ENCODE results near the gene MARCKS.

Gene MARCKS

GRCh38 chr6:113871975-113872374 lies 14.8 kb downstream of the MARCKS start:
- TF ChIP-seq CTCF (conservative IDR thresholded peaks at IDR 0.05; ENCODE audit: low read depth, low read length): no peak
- H3K4me3 ChIP-seq (ENCODE audit: low read depth, low read length): no peak overlapping the region
- no peak for DNase-seq (ENCODE audit: low read depth)

GRCh38 chr6:113873043-113873667 lies 16.0 kb downstream of the MARCKS start:
- H3K4me3 ChIP-seq (ENCODE audit: low read depth, low read length): no peak overlapping the region
- no peak for TF ChIP-seq CTCF (conservative IDR thresholded peaks at IDR 0.05; ENCODE audit: low read depth, low read length)
- no peak for DNase-seq (ENCODE audit: low read depth)

GRCh38 chr6:113875470-113875869 lies 18.3 kb downstream of the MARCKS start:
- H3K4me3 ChIP-seq (ENCODE audit: low read depth, low read length): no peak overlapping the region
- no peak for TF ChIP-seq CTCF (conservative IDR thresholded peaks at IDR 0.05; ENCODE audit: low read depth, low read length)
- peak; percentile 78 for DNase-seq (ENCODE audit: low read depth)

GRCh38 chr6:113876695-113877094 lies 19.6 kb downstream of the MARCKS start:
- no peak for DNase-seq (ENCODE audit: low read depth)
- peak; percentile 1 for TF ChIP-seq CTCF (conservative IDR thresholded peaks at IDR 0.05; ENCODE audit: low read depth, low read length)
- no peak overlapping the region for H3K4me3 ChIP-seq (ENCODE audit: low read depth, low read length)

- peak; percentile 91 for DNase-seq (ENCODE audit: low read depth)
- H3K4me3 ChIP-seq (ENCODE audit: low read depth, low read length): no peak overlapping the region
- peak; percentile 81 for TF ChIP-seq CTCF (conservative IDR thresholded peaks at IDR 0.05; ENCODE audit: low read depth, low read length)
Measured at GRCh38 chr6:113879186-113880096, 22.3 kb downstream of the MARCKS start.

GRCh38 chr6:113881478-113881980 lies 24.4 kb downstream of the MARCKS start:
- H3K4me3 ChIP-seq (ENCODE audit: low read depth, low read length): no peak overlapping the region
- no peak for TF ChIP-seq CTCF (conservative IDR thresholded peaks at IDR 0.05; ENCODE audit: low read depth, low read length)
- no peak for DNase-seq (ENCODE audit: low read depth)
